Large intestine (tissue), 3 donors: ENCODE measurements around the gene MAGIX. TPM values are rescaled to one million over a fixed set of nuclear protein-coding genes. Genes with fewer than 3 reads are reported as not detected.
"Not testable (repeated sequence)": the region's sequence is repeated elsewhere in the genome, so short reads cannot be mapped to it uniquely, and the experiment has no call there.

ENCODE experiments used
- DNase-seq, 2 donors: peaks; one replicate each; pipeline versions ENCODE4 v3.0.0 to v3.0.0-alpha.2; 2013
- H3K27ac ChIP-seq: one replicate; pipeline ENCODE4 v1.5.1; 2013; ENCODE audit warnings: low read length
- H3K27me3 ChIP-seq: 2 replicates; pipeline ENCODE4 v1.6.1; 2013; ENCODE audit warnings: low read length; ENCODE audit not compliant: control insufficient read depth, insufficient read depth
- H3K36me3 ChIP-seq: 2 replicates; pipeline ENCODE4 v1.6.1; 2013; ENCODE audit warnings: low read length; ENCODE audit not compliant: control insufficient read depth, insufficient read depth
- H3K4me1 ChIP-seq: one replicate; pipeline ENCODE4 v1.6.1; 2013; ENCODE audit warnings: low read length; ENCODE audit not compliant: control insufficient read depth, insufficient read depth
- H3K4me3 ChIP-seq: one replicate; pipeline ENCODE4 v1.5.1; 2013; ENCODE audit warnings: low read length
- H3K9me3 ChIP-seq: one replicate; pipeline ENCODE4 v1.6.1; 2013; ENCODE audit warnings: mild to moderate bottlenecking, low read depth, low read length, moderate library complexity; ENCODE audit not compliant: control insufficient read depth
- WGBS: methylation state at CpG from one replicate; pipeline ENCODE4 v1.1.5; 2013; ENCODE audit warnings: low lambda C conversion rate; ENCODE audit not compliant: insufficient coverage; 5-methylcytosine and 5-hydroxymethylcytosine counted together
- polyA plus RNA-seq: library from polyadenylated mRNA; unstranded; fragments of 120-200 nt; gene quantifications from one replicate; pipeline ENCODE4 v1.2.1, GENCODE V29; 2013

MAGIX gene
- polyA plus RNA-seq, 1 donor: 2.5 TPM

- no peak overlapping the region for H3K27ac ChIP-seq
- no CpG with 5 or more reads among the region's 4 CpGs for WGBS
- no peaks in the 10 kb centered on the region for H3K27me3 ChIP-seq
- H3K36me3 ChIP-seq: no peaks in the 10 kb centered on the region
- no peak for DNase-seq
- no peaks in the 10 kb centered on the region for H3K9me3 ChIP-seq
- no peaks in the 10 kb centered on the region for H3K4me1 ChIP-seq
- H3K4me3 ChIP-seq: no peak overlapping the region
Observed at GRCh38 chrX:49139713-49140112, 22.8 kb upstream of the MAGIX start.

DNA sequence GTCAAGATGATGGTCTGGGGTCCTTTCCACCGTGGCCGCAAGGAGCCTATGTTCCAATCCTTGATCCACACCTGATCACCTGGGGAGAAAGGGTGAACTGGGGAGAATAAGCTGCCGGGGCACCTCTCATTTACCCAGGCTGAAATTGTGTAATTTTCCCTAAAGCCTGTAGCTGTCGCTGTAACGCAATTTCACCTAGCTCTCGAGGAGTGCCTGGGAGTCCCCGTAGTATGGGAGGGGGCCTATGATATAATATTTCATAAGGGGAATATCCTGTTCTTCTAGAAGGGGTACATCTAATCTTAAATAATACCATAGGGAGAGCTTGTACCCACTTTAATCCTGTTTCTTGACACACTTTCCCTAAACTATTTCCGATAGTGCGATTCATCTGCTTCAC, 20.3 kb upstream of the MAGIX start:
- not testable (repeated sequence) for H3K9me3 ChIP-seq, H3K36me3 ChIP-seq, H3K4me1 ChIP-seq, H3K4me3 ChIP-seq, H3K27me3 ChIP-seq, H3K27ac ChIP-seq, DNase-seq
- WGBS: no CpG with 5 or more reads among the region's 9 CpGs

DNA sequence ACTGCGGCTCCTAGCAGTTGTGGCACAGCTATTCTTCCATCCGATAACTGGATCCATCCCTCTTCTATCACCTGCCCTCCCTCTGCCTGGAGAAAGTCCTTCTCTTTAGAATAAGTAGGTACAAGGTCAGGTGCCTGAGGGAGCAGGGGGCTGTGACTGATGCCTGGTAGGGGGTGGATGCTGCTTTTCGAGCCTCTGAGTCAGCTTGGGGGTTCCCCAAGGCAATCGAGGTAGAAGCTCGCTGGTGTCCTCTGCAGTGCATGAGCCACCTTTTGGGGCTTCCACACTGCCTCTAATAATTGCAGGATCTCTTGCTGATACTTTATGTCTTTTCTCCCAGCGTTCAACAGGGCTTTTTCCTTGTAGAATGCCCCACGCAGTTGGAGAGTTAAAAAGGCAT, 19.4 kb upstream of the MAGIX start:
- not testable (repeated sequence) for H3K4me3 ChIP-seq, H3K9me3 ChIP-seq, H3K4me1 ChIP-seq, DNase-seq, H3K36me3 ChIP-seq, H3K27ac ChIP-seq, H3K27me3 ChIP-seq
- no CpG with 5 or more reads among the region's 7 CpGs for WGBS

- Histone ChIP-seq H3K27ac (no peak overlapping the region), H3K27me3 (no peaks in the 10 kb centered on the region), H3K4me3 (no peak overlapping the region), H3K9me3 (peaks cover 3% of the 10 kb centered on the region), H3K36me3 (no peaks in the 10 kb centered on the region), H3K4me1 (peaks cover 9% of the 10 kb centered on the region)
- no CpG with 5 or more reads among the region's 8 CpGs for WGBS
- DNase-seq: no peak
Observed at GRCh38 chrX:49147282-49147681, 15.3 kb upstream of the MAGIX start.

- H3K9me3 ChIP-seq: peaks cover 3% of the 10 kb centered on the region
- H3K4me3 ChIP-seq: no peak overlapping the region
- H3K36me3 ChIP-seq: no peaks in the 10 kb centered on the region
- H3K27ac ChIP-seq: no peak overlapping the region
- no CpG with 5 or more reads among the region's 13 CpGs for WGBS
- H3K27me3 ChIP-seq: no peaks in the 10 kb centered on the region
- H3K4me1 ChIP-seq: peaks cover 9% of the 10 kb centered on the region
- DNase-seq: no peak
Observed at GRCh38 chrX:49147936-49148335, 14.6 kb upstream of the MAGIX start.

GRCh38 chrX:49148390-49149100, 14.0 kb upstream of the MAGIX start:
- not testable (repeated sequence) for H3K4me3 ChIP-seq, H3K4me1 ChIP-seq, H3K36me3 ChIP-seq, H3K27me3 ChIP-seq, H3K9me3 ChIP-seq
- no CpG with 5 or more reads among the region's 21 CpGs for WGBS
- H3K27ac ChIP-seq: peak overlapping the region; percentile 67
- DNase-seq: peak in 1 of 2 donors; percentile 70

- no CpG with 5 or more reads among the region's 14 CpGs for WGBS
- H3K4me3 ChIP-seq, DNase-seq, H3K4me1 ChIP-seq, H3K27me3 ChIP-seq, H3K36me3 ChIP-seq, H3K9me3 ChIP-seq: not testable (repeated sequence)
- H3K27ac ChIP-seq: peak overlapping the region; percentile 67
Observed at GRCh38 chrX:49149291-49149690, 13.3 kb upstream of the MAGIX start.

DNA sequence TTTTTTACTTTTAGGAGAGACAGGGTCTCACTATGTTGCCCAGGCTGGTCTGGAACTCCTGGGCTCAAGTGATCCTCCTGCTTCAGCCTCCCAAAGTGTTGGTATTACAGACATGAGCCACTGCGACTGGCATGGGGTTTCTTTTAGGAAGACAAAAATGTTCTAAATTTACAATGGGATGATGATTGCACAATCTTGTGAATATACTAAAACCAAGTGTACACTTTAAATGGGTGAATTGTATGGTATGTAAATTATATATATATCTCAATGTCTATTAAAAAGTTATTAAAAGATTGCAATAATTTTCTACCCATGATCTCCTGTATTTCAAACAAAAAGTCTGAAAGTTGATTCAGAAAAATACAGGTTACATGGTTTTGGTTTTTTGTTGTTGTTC, 9.1 kb upstream of the MAGIX start:
- Histone ChIP-seq H3K27me3 (no peaks in the 10 kb centered on the region), H3K4me3 (no peak overlapping the region), H3K27ac (no peak overlapping the region), H3K4me1 (peaks cover 8% of the 10 kb centered on the region), H3K9me3 (peaks cover under 1% of the 10 kb centered on the region), H3K36me3 (no peaks in the 10 kb centered on the region)
- no peak for DNase-seq
- WGBS: no CpG with 5 or more reads among the region's 1 CpG

- no peaks in the 10 kb centered on the region for H3K36me3 ChIP-seq
- H3K27me3 ChIP-seq: no peaks in the 10 kb centered on the region
- H3K4me3 ChIP-seq: peak overlapping the region; percentile 55
- H3K4me1 ChIP-seq: peaks cover 3% of the 10 kb centered on the region
- no peaks in the 10 kb centered on the region for H3K9me3 ChIP-seq
- no CpG with 5 or more reads among the region's 18 CpGs for WGBS
- peak overlapping the region; percentile 93 for H3K27ac ChIP-seq
- peak in 1 of 2 donors; percentile 57 for DNase-seq
Observed at GRCh38 chrX:49155243-49155899, 7.2 kb upstream of the MAGIX start.

DNA sequence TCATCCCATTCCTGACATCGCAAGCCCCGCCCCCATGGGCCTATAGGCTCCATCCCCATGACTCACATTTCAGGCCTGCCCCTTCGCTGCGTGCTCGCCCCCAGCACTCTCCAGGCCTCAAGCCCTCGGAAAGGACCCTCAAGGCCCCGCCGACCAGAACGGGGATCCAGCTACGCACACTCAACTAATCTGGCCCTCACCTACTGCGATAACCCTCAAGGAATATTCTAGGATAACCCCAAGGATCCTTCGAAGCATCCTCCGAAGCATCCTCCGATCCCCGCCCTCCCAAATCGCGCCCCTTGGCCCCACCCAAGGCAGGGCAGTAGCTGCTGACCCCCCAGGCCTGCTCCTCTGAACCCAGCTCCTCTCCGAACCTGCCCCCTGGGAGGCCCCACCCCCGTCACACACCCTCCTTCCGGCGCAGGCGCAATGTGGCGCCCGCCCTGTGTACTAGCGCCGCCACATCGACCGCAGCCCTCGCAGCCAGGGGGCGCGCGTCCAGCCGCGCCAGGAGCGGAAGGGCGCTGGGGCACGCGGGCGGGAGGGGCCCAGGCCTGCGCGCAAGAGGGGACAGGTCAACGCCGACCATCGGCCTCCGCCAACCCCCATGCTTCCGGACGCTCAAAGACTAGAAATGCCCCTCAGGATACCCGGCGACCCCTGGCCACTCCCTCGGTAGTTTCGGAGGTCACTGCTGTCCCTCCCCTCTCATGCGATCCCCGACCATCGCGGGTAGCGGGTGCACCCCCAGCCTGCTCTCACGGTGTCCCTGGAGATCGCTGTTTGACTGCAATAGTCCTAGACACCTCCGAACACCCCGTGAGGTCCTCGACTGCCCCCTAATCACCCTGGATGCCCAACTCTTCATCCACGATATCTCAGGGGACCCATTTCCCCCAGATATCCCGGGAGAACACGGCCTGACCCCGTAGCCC, 6.4 kb upstream of the MAGIX start:
- Histone ChIP-seq H3K36me3 (no peaks in the 10 kb centered on the region), H3K27me3 (no peaks in the 10 kb centered on the region), H3K27ac (peak overlapping the region; percentile 93), H3K4me1 (peaks cover 3% of the 10 kb centered on the region), H3K9me3 (no peaks in the 10 kb centered on the region), H3K4me3 (peak overlapping the region; percentile 55)
- WGBS: no CpG with 5 or more reads among the region's 65 CpGs
- peak; percentile 83 to 87 for DNase-seq
